GM12891 (cell line): ENCODE data around the gene WBP1L.
A peak's percentile ranks its signal among the peaks of the same experiment; 100 is the strongest.

Experiments used
- PAX5 ChIP-seq: IDR thresholded peaks from 2 replicates; pipeline ENCODE4 v1.6.1; 2011; ENCODE audit warnings: low read length, moderate library complexity, mild to moderate bottlenecking; ENCODE audit not compliant: insufficient read depth, severe bottlenecking
- POLR2A ChIP-seq: IDR thresholded peaks from 2 replicates; pipeline ENCODE4 v1.6.1; 2011; ENCODE audit warnings: low read depth, low read length, control low read depth
- POLR2AphosphoS5 ChIP-seq: IDR thresholded peaks from 2 replicates; pipeline ENCODE4 v1.6.1; 2011; ENCODE audit warnings: low read depth, low read length, control low read depth
- POU2F2 ChIP-seq: IDR thresholded peaks from 2 replicates; pipeline ENCODE4 v1.6.1; 2011; ENCODE audit warnings: low read depth, mild to moderate bottlenecking, control low read depth, low read length, moderate library complexity
- SPI1 ChIP-seq: IDR thresholded peaks from 2 replicates; pipeline ENCODE4 v1.6.1; 2011; ENCODE audit warnings: low read depth, low read length, control low read depth
- TAF1 ChIP-seq: IDR thresholded peaks from 2 replicates; pipeline ENCODE4 v1.6.1; 2011; ENCODE audit warnings: low read depth, low read length, control low read depth

DNA sequence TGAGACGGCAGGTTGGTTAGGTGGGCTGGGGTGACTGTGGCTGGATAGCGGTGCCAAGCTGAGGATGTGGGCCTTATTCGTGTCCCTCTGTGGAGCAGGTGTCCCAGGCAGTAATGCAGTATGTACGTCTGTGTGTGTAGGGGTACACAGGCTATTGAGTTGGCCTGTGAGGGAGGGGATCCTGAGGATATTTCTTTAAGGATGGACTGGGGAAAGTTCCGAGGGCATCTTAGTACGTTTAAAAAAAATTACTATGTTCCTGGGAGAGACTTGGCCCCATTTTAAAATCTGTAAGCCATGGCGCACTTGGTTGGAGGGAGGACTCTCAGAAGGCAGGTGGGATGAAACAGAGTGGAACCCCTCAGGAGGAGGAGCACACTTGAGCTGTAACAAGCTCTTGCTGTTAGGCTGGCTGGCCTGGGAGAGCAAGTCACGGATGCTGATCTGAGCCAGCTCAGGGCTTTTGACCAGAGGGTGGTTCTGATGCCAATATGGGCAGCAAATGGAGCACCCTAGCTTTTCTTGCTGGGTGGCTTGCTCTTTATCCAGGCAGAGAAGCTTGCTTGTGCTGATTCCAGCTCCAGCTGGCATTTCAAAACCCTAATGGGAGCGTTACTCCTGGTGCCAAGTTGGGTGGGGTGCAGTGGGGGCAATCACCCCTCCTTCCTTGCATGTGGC is 765 bp downstream of the WBP1L start:
- peak; percentile 72; the same call in 1 of the 2 replicates for TF ChIP-seq POLR2A
- no peak; the same call in 1 of the 2 replicates for TF ChIP-seq POLR2AphosphoS5
- TF ChIP-seq TAF1: no peak
- TF ChIP-seq POU2F2: no peak
- no peak for TF ChIP-seq SPI1
- no peak for TF ChIP-seq PAX5
